Stomach (tissue), 4 donors: ENCODE results near the gene MICAL3.

Source experiments
- POLR2A ChIP-seq, 4 donors: fragments of 450-650 bp; IDR thresholded peaks; one replicate each; pipeline ENCODE4 v1.6.1; 2016; ENCODE audit warnings: antibody characterized with exemption in 4 of 4, control low read depth in 2 of 4, mild to moderate bottlenecking in 1 of 4, moderate library complexity in 1 of 4
- POLR2AphosphoS5 ChIP-seq, 3 donors: sonication (generic); formaldehyde crosslinking; IDR thresholded peaks; one replicate each; pipeline ENCODE4 v1.6.1; 2016; ENCODE audit warnings: antibody characterized with exemption in 3 of 3
- TF ChIP-seq, protein P1 (sequence below), 7 experiments: fragments of 450-650 bp in 4 of 7; fragments of 200-600 bp in 3 of 7; sonication (generic) in 3 of 7; IDR thresholded peaks; one replicate each; pipeline ENCODE4 v1.5.1; 2016 to 2019; ENCODE audit warnings: antibody characterized with exemption in 7 of 7, control low read depth in 2 of 7, mild to moderate bottlenecking in 1 of 7

DNA sequence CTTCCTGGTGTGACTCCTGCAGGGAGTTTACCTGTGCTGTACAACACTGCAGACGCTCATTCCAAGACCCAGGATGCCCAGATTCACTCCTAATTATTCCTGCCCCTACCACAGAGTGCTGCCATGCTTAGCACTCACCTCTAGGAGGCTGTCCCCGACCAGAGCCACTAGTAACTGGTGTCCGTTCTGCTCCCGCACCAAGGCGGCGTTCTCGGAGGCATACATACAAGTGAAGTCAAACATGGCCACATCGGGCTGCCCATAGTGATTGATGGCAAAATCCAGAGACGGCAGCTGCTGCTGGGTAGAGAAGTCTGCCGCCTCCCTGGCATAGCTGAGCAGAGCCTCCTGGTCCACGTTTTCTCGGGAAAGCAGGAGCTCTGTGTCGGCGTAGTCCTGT lies 127.8 kb downstream of the MICAL3 start:
- TF ChIP-seq POLR2AphosphoS5 (IDR thresholded peaks at IDR 0.05) (no peak), POLR2A (IDR thresholded peaks at IDR 0.05) (no peak)
- TF ChIP-seq, protein P1, sequence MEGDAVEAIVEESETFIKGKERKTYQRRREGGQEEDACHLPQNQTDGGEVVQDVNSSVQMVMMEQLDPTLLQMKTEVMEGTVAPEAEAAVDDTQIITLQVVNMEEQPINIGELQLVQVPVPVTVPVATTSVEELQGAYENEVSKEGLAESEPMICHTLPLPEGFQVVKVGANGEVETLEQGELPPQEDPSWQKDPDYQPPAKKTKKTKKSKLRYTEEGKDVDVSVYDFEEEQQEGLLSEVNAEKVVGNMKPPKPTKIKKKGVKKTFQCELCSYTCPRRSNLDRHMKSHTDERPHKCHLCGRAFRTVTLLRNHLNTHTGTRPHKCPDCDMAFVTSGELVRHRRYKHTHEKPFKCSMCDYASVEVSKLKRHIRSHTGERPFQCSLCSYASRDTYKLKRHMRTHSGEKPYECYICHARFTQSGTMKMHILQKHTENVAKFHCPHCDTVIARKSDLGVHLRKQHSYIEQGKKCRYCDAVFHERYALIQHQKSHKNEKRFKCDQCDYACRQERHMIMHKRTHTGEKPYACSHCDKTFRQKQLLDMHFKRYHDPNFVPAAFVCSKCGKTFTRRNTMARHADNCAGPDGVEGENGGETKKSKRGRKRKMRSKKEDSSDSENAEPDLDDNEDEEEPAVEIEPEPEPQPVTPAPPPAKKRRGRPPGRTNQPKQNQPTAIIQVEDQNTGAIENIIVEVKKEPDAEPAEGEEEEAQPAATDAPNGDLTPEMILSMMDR (IDR thresholded peaks at IDR 0.05), result peak in 5 of 7 experiments; percentile 5 to 54 (median 39)
